ENCODE results near the gene ARHGEF5. TPM values are rescaled to one million over a fixed set of nuclear protein-coding genes. Genes with fewer than 3 reads are reported as not detected.

Gene ARHGEF5
- total and polyA plus RNA-seq, 9 of the 15 experiments (the other 6 are each of a cell fraction or from before 2014, with no cell fraction given) = 0.03 to 0.49 (median 0.10) TPM; not detected in 1

- no peak for TF ChIP-seq ZFP91 (CRISPR knock-in tag; IDR thresholded peaks at IDR 0.05)
These were observed 31.5 kb downstream of the ARHGEF5 start (continued) for GRCh38 chr7:144386741-144387140.

GRCh38 chr7:144388950-144389349, 33.7 kb downstream of the ARHGEF5 start:
- H3K9me1 ChIP-seq (ENCODE audit: control insufficient read depth, insufficient read depth, low read length) = no peaks in the 10 kb centered on the region
- H3K4me2 ChIP-seq (ENCODE audit: insufficient read depth, low read length) = no peak overlapping the region
- no TSS peak for BruUV-seq (replicated peaks)
- no peaks in the 10 kb centered on the region for H3K4me1 ChIP-seq (replicated peaks in 1 of 2; ENCODE audit: control insufficient read depth in 2 of 2, insufficient read depth in 2 of 2, low read length in 2 of 2)
- no peaks in the 10 kb centered on the region for H3K79me2 ChIP-seq (ENCODE audit: control insufficient read depth, insufficient read depth, low read length)
- CTCF ChIA-PET (ENCODE audit: low intra/inter-chr PET ratio) = no interaction called here
- no peak for FAIRE-seq
- peak in 1 of 2 experiments; percentile 70; a peak in 1 of 4 replicates for TF ChIP-seq SRF (CRISPR knock-in tag; IDR thresholded peaks at IDR 0.05)
- no peak for TF ChIP-seq ZNF695 (CRISPR knock-in tag; IDR thresholded peaks at IDR 0.05)
- no peak for TF ChIP-seq ZNF217 (CRISPR knock-in tag; IDR thresholded peaks at IDR 0.05)
- TF ChIP-seq SAFB2 (IDR thresholded peaks at IDR 0.05; ENCODE audit: borderline replicate concordance, low read depth, low read length, severe bottlenecking) = no peak
- no peak for TF ChIP-seq FIP1L1 (IDR thresholded peaks at IDR 0.05; ENCODE audit: low read depth, low read length, poor library complexity, severe bottlenecking)
- in situ Hi-C loops (cut with MboI) (no loop called here), intact Hi-C loops (cut with micrococcal nuclease) (no loop called here)
- H3K9ac ChIP-seq (ENCODE audit: insufficient read depth in 1 of 2, low read depth in 2 of 2, low read length in 2 of 2) = no peak overlapping the region
- no peaks in the 10 kb centered on the region for H3K27me3 ChIP-seq (ENCODE audit: control insufficient read depth in 2 of 2, insufficient read depth in 2 of 2, low read length in 2 of 2)
- no peaks in the 10 kb centered on the region for H4K20me1 ChIP-seq (replicated peaks; ENCODE audit: control insufficient read depth, insufficient read depth, low read length)
- no peak overlapping the region for H3K27ac ChIP-seq (ENCODE audit: extremely low read depth, low read depth, low read length)
- POLR2A ChIA-PET = interaction anchor here (0.7 kb wide), 1 partner anchor 57 kb away, joined by 3 read pairs; no protein-coding TSS in a partner anchor
- no peak for ATAC-seq
- no peak overlapping the region for H2AFZ ChIP-seq (ENCODE audit: low read depth, low read length)
- DNase-seq (ENCODE audit: extremely low read depth in 1 of 4, low spot score in 3 of 4) = no peak
- no peaks in the 10 kb centered on the region for H3K36me3 ChIP-seq (ENCODE audit: control insufficient read depth, insufficient read depth, low read length)
- no peaks in the 10 kb centered on the region for H3K9me3 ChIP-seq (replicated peaks; ENCODE audit: control insufficient read depth, insufficient read depth, low read depth, low read length)
- H3K4me3 ChIP-seq = no peak overlapping the region
- WGBS (ENCODE audit: insufficient coverage, low coverage, missing lambda C conversion rate) = 0% methylated on average over 5 of the region's 5 CpGs
